Activated T-helper 17 cell treated with anti-CD3 and anti-CD28 coated beads, Interleukin-2, amount 50 U/mL, for 72 hours (primary cell): ENCODE results near the gene SH3TC1. TPM values are rescaled to one million over a fixed set of nuclear protein-coding genes. Genes with fewer than 3 reads are reported as not detected.

Experiments used
- ATAC-seq: fragments of 150-1000 bp; cut with Tn5 transposase; replicated peaks from 2 replicates; pipeline ENCODE4 v1.10.0; 2021; ENCODE audit warnings: mild to moderate bottlenecking, moderate library complexity
- H3K27ac Mint-ChIP-seq: one replicate; pipeline ENCODE4 v1.8.0; 2022; ENCODE audit warnings: mixed read lengths
- H3K27me3 Mint-ChIP-seq: one replicate; pipeline ENCODE4 v1.8.0; 2022; ENCODE audit warnings: mixed read lengths
- H3K36me3 Mint-ChIP-seq: one replicate; pipeline ENCODE4 v1.8.0; 2022; ENCODE audit warnings: low read depth, mild to moderate bottlenecking, mixed read lengths
- H3K4me1 Mint-ChIP-seq: one replicate; pipeline ENCODE4 v1.8.0; 2022; ENCODE audit warnings: mixed read lengths
- H3K4me3 Mint-ChIP-seq: one replicate; pipeline ENCODE4 v1.8.0; 2022; ENCODE audit warnings: mild to moderate bottlenecking, mixed read lengths
- H3K9me3 Mint-ChIP-seq: one replicate; pipeline ENCODE4 v1.8.0; 2022; ENCODE audit warnings: mixed read lengths
- total RNA-seq, 2 donors: library from RNA; stranded (reverse); gene quantifications; one replicate each; pipeline ENCODE4 v1.2.3, GENCODE V29; 2022

Gene SH3TC1
- total RNA-seq, 2 donors from 2014 or later = 23.1 to 37.4 TPM

DNA sequence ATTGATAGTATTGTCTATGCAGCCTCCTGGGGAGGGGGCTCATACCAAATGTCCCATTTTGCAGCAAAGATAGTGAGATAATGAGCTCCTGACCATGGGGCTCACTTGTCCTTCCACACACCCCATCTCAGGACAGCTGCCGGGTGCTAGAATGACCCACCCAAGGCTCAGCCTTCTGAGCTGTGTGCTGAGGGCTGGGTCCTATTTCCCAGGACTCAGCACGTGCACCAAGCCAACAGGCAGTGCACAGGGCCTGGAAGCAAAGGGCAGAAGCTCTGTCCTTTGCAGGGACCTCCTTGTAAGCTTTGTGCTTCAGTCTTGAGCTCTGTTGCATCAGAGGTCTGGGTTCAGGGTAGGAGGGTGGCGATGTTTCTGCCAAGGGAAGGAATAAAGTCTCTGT lies 29.3 kb upstream of the SH3TC1 start:
- Mint-ChIP-seq H3K27ac (no peak overlapping the region), H3K27me3 (peaks cover 10% of the 10 kb centered on the region), H3K9me3 (peaks cover 5% of the 10 kb centered on the region), H3K36me3 (no peaks in the 10 kb centered on the region), H3K4me1 (peaks cover 14% of the 10 kb centered on the region), H3K4me3 (no peak overlapping the region)
- ATAC-seq = no peak

DNA sequence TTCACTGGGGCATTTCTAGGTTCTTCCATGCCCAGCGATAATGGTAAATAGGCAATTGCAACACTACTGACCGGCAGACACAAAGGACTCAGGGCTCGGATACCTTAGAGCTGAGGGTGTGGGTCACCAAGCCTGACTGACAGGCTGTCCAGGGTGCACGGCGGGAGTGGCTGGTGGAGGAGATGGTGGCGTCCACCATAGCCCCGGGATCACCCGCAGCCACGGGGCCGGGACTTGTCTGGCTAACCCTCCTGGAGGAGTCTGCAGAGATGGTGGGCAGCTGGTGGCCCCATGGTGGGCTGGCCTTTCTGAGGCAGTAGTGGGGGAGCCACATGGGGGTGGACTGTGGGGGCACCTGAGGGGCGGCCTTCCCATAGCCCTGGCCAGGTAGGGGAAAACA lies 28.7 kb upstream of the SH3TC1 start:
- Mint-ChIP-seq H3K27me3 (peaks cover 10% of the 10 kb centered on the region), H3K27ac (no peak overlapping the region), H3K36me3 (no peaks in the 10 kb centered on the region), H3K4me3 (no peak overlapping the region), H3K4me1 (peaks cover 14% of the 10 kb centered on the region), H3K9me3 (peaks cover 5% of the 10 kb centered on the region)
- no peak for ATAC-seq

DNA sequence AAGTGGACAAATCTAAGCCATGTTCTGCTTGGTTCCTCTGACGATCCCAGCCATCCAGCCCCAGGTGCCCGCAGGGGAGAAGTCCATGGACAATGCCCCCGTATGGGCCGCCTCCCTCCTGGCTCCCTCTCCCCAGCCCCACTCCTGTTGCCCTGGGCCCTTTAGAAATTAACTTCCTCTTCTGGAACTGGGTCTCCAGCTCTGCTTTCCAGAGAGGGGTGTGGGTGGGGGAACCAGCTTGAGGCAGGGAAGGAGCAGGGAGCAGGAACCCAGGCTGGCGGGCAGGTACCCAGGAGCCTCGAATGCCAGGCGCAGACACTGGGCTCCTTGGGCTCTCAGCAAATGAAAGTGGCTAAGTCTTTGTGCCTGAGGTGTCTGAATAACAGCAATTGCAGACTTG lies 27.8 kb upstream of the SH3TC1 start:
- Mint-ChIP-seq H3K4me1 (peaks cover 14% of the 10 kb centered on the region), H3K27ac (no peak overlapping the region), H3K9me3 (peaks cover 5% of the 10 kb centered on the region), H3K27me3 (peaks cover 10% of the 10 kb centered on the region), H3K4me3 (peak overlapping the region; percentile 60), H3K36me3 (no peaks in the 10 kb centered on the region)
- ATAC-seq = no peak

DNA sequence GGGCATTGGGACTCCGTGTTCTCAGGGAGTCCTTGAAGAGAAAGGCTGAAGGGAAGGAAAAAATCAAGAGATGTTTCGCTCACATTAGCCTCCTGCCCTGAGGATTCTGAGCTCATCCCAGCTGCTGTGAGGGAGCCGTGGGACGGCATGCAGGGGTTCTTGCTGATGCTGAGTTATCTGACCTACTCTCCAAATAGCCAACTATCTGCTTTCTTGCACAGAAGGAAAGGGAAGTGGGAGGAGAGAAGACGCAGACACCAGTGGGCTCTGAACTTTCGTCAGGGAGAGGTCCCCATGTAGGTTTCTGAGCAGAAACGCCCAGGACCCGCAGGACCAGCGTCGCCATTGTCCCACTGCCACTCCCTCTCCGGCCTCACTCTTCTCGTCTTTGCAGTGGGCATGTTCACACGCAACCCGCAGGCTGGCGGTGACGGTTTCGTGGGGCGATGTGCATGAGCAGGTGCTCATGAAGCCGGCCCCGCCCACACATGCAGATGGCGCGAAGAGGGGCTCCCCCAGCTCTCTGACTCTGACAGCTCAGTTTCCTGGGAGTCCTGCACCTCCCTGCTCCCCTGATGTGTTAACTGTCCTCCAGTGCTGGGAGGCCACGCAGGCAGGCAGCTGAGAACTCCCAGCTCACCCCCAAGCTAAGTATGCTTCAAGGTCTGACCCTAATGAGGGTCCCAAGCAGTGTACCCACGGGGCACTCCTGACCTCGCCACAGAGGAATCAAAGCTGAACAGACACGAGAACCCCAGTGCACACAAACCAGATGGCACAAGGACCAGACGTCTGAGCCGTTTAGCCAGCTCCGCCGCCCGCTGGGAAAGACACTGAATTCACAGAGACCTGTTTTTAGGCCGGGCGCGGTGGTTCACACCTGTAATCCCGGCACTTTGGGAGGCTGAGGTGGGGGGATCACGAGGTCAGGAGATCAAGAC lies 26.8 kb upstream of the SH3TC1 start:
- peaks cover 10% of the 10 kb centered on the region for H3K27me3 Mint-ChIP-seq
- peaks cover 5% of the 10 kb centered on the region for H3K9me3 Mint-ChIP-seq
- H3K27ac Mint-ChIP-seq = peak overlapping the region; percentile 70
- peak overlapping the region; percentile 60 for H3K4me3 Mint-ChIP-seq
- peak; percentile 92 for ATAC-seq
- no peaks in the 10 kb centered on the region for H3K36me3 Mint-ChIP-seq
- H3K4me1 Mint-ChIP-seq = peaks cover 10% of the 10 kb centered on the region

DNA sequence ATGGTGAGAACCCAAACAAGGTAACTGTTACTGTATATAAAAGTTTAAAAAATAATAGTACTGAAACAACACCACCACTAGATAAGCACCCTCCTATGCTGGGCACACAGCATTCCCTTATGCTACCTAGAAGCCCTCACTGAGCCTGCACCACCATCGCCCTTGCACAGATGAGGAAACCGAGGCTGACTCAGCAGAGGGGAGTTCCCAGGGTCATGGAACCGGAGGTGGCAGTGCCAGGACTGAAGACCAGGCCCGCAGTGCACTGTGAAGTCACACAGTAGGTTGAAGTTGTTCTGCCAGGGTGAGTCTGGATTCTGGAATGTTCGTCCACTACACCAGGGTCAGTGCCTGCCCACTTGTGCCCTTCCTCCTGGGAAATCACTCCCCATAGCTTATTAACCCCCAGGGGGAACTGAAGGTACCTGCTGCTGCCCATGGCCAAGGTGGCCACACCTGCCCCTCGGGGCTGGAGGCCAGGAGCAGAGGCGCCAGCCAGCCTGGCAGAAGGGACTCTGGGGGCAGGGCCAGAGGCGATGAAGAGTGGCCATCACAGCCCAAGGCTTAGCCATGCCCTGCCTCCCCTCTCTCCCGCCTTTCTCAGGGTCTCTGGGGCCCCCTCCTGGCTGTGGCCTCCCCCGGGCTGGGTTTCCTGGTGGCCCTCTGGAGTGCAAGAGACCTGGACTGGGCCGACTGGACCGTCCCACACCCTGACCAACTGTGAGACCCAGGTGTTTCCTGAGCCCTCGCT lies 25.4 kb upstream of the SH3TC1 start:
- Mint-ChIP-seq H3K27me3 (peaks cover 10% of the 10 kb centered on the region), H3K36me3 (no peaks in the 10 kb centered on the region), H3K4me1 (peaks cover 10% of the 10 kb centered on the region), H3K9me3 (no peaks in the 10 kb centered on the region), H3K27ac (no peak overlapping the region), H3K4me3 (no peak overlapping the region)
- peak; percentile 47 for ATAC-seq

DNA sequence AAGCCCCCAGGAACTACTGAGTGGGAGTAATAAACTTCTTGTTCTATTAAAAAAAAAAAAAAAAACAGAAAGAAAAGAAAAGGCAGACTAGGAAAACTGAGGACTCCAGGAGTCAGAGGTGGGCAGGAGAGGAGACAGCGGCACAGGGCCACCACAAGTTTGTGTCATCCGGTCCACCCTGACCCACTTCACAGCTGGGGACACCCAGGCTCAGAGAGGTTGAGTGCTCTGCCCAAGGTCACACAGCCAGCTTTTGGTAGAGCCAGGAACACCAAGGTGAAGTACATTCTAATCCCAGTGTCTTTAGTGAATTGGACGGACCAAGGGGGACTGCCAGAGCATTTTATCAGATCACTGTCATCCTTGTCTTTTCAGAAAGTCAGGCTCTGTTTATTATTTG lies 24.1 kb upstream of the SH3TC1 start:
- Mint-ChIP-seq H3K27me3 (peaks cover 10% of the 10 kb centered on the region), H3K9me3 (no peaks in the 10 kb centered on the region), H3K4me1 (peaks cover 10% of the 10 kb centered on the region), H3K36me3 (no peaks in the 10 kb centered on the region), H3K27ac (no peak overlapping the region), H3K4me3 (no peak overlapping the region)
- no peak for ATAC-seq

DNA sequence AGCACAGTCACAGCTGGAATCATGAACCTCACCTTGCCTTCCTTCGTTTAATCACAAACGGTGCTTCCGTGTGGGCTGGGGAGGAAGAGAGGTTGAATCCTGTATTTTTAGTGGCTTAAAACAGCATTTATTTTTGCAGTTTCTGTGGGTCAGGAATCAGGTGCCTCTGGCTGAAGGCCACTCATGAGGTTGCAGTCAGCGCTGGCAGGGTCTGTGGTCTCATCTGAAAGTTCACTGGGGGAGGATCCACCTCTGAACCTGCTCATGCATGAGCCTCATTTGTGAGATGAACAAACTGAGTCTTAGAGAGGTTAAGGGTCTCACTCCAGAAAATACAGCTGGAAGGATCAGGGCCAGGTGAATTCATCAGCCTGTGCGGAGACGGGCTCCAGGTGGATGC lies 23.4 kb upstream of the SH3TC1 start:
- no peak overlapping the region for H3K27ac Mint-ChIP-seq
- ATAC-seq = no peak
- peaks cover 10% of the 10 kb centered on the region for H3K4me1 Mint-ChIP-seq
- H3K27me3 Mint-ChIP-seq = peaks cover 10% of the 10 kb centered on the region
- no peaks in the 10 kb centered on the region for H3K36me3 Mint-ChIP-seq
- H3K9me3 Mint-ChIP-seq = no peaks in the 10 kb centered on the region
- no peak overlapping the region for H3K4me3 Mint-ChIP-seq

DNA sequence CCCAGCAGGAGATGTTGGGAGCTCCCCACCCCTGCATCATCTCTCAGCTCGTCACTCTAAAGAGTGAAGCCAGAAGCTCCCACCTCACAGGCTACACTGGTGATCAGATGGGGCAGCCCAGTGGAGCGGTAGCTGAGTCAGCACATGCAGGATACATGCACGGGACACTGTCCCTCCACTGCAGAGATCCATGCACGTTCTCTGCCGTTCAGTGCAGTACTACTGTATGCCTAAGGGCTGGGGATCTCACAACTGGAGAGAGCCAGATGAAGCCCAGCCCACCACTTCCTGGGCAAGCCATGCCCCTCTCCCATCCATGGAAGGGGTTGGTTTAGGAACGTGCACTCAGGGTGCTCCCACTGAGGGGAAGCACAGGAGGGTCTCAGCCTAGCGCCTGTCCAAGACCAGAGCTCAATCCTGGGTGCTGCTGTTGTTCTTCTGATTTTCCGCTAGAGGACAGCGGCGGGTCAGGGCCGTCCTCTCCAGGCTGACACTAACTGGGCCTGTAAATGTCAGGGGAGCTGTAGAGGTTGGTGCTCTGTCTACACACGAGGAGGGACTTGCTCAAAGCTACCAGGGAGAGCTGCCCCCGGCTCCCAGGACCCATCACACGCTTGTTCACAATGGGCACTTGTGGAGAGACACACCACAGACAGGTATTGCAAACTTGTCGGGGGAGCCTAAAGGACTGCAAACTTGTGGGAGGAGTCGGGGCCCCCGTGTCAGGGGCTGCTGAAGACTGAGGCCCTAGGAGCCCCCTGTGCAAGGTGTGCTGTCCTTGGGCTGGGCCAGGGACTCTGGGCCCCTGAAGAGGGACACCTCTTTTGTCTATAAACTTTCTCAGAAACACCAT lies 22.3 kb upstream of the SH3TC1 start:
- Mint-ChIP-seq H3K27me3 (peaks cover 5% of the 10 kb centered on the region), H3K4me1 (peaks cover 7% of the 10 kb centered on the region), H3K36me3 (no peaks in the 10 kb centered on the region), H3K9me3 (no peaks in the 10 kb centered on the region), H3K27ac (peak overlapping the region; percentile 16), H3K4me3 (no peak overlapping the region)
- peak; percentile 58 for ATAC-seq

DNA sequence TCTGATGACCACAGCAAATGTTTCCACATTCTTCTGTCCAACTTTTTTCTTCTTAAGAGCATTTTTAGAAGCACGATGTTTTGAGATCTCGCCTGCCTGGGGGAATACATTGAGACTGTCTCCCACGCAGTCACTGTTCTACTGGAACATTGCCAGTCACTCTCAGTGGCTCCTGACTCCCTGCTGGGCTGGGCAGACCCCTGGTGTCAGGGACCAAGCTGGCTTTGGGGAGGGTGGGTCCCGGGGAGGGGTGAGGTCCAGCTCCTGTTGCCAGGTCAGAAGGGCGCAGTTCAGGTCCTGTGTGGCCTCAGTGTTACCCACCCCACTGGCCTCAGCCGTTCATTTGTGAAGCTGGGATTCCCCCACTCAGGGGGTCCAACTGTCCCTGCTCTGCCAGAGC lies 21.5 kb upstream of the SH3TC1 start:
- H3K4me3 Mint-ChIP-seq = no peak overlapping the region

DNA sequence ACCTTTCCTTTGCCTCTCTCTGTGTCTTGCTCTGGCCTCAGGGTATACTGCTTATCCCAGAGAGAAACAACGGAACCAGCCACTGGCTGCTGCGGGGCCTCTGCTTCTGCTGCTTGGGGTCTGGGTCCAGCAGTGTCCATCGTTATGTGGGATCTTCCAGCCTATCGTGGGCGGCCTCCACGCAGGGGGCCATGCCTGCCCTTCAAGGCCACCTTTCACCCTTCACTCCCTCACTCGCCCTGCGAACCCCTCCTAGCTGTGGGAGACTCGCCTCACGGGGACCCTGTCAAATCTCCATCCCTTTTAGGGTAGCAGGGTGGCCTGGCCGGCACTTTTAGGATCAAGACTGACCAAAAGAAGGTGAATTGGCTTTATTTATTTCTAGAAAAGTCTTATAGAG lies 21.1 kb upstream of the SH3TC1 start:
- H3K36me3 Mint-ChIP-seq = no peaks in the 10 kb centered on the region
- H3K27ac Mint-ChIP-seq = no peak overlapping the region
- ATAC-seq = no peak
- no peaks in the 10 kb centered on the region for H3K4me1 Mint-ChIP-seq
- no peaks in the 10 kb centered on the region for H3K9me3 Mint-ChIP-seq
- no peaks in the 10 kb centered on the region for H3K27me3 Mint-ChIP-seq
- H3K4me3 Mint-ChIP-seq = no peak overlapping the region

More for the DNA sequence above, 21.5 kb upstream of the SH3TC1 start:
- H3K9me3 Mint-ChIP-seq = no peaks in the 10 kb centered on the region
- no peak for ATAC-seq
- no peak overlapping the region for H3K27ac Mint-ChIP-seq
- no peaks in the 10 kb centered on the region for H3K4me1 Mint-ChIP-seq
- no peaks in the 10 kb centered on the region for H3K27me3 Mint-ChIP-seq
- no peaks in the 10 kb centered on the region for H3K36me3 Mint-ChIP-seq

DNA sequence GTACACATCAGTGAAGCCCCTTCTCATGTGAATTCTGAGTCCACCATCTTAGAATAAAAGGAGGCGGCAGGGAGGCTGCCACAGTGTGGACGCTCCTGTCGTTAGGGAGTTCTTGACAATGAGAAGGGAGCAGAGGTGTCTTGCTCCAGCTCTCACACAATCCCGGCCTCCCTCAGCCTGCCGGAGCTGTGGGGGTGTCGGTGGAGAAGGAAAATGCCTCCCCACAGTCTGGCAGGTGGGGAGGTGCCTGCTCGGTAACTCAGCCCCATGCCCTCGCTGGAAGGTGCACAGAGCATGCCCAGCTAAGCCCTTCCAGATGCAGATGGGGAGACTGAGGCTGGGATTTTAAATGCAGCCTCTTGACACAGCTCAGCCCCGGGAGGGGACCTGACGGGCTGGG lies 20.0 kb upstream of the SH3TC1 start:
- H3K36me3 Mint-ChIP-seq = no peaks in the 10 kb centered on the region
- no peaks in the 10 kb centered on the region for H3K27me3 Mint-ChIP-seq
- ATAC-seq = no peak
- no peaks in the 10 kb centered on the region for H3K4me1 Mint-ChIP-seq
- H3K27ac Mint-ChIP-seq = no peak overlapping the region
- H3K9me3 Mint-ChIP-seq = no peaks in the 10 kb centered on the region
- H3K4me3 Mint-ChIP-seq = no peak overlapping the region

DNA sequence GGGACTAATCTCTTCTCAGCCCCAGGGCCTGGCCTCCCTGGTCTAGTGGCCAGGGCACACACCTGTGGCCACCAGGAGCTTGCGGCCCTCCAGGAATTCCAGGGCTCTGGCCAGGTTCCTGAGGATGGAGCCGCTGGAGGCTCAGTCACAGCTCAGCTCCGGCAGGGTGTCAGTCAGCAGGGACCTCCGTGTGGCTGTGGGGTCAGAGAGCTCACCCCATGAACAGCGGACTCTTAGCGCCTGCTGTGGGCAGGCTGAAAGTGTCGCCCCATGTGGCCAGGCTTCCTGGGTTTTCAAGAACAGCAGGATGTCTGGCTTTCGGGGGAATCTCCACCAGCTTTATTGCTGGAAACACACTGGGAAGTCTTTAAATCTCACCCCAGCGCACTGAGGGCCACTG lies 19.3 kb upstream of the SH3TC1 start:
- H3K9me3 Mint-ChIP-seq = no peaks in the 10 kb centered on the region
- H3K27me3 Mint-ChIP-seq = no peaks in the 10 kb centered on the region
- no peaks in the 10 kb centered on the region for H3K4me1 Mint-ChIP-seq
- no peak overlapping the region for H3K27ac Mint-ChIP-seq
- ATAC-seq = no peak
- no peak overlapping the region for H3K4me3 Mint-ChIP-seq
- H3K36me3 Mint-ChIP-seq = no peaks in the 10 kb centered on the region

DNA sequence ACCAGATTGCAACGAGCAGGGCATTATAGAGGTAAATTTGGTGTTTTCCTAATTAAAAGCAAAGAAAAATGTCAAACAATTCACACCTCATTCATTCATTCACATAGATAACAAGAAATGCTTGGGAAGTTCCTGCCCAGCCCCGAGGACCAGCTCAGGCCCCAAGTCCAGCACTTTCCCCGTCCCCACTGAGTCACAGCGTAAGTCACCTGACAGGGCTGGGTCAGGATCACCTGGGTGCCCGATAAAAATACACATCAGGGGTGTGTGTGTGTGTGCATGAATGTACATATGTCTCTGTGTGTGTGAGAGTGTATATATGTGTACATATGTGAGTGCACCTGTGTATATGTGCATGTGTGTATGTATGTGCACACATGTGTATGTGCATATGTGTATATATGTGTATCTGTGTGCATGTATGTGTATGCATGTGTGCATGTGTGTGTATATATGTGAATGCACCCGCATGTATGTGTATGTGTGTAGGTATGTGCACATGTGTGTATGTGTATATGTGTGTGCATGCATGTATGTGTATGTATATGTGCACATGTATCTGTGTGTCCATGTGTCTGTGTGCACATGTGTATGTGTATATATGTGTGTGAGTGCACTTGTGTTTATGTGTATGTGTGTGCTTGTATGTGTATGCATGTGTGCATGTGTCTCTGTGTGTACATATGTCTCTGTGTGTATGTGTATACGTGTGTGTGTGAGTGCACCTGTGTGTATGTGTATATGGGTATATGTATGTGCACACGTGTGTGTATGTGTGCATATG lies 18.6 kb upstream of the SH3TC1 start:
- no peaks in the 10 kb centered on the region for H3K9me3 Mint-ChIP-seq
- H3K4me3 Mint-ChIP-seq = no peak overlapping the region
- no peak overlapping the region for H3K27ac Mint-ChIP-seq
- H3K36me3 Mint-ChIP-seq = no peaks in the 10 kb centered on the region
- no peaks in the 10 kb centered on the region for H3K27me3 Mint-ChIP-seq
- ATAC-seq = no peak
- H3K4me1 Mint-ChIP-seq = no peaks in the 10 kb centered on the region

DNA sequence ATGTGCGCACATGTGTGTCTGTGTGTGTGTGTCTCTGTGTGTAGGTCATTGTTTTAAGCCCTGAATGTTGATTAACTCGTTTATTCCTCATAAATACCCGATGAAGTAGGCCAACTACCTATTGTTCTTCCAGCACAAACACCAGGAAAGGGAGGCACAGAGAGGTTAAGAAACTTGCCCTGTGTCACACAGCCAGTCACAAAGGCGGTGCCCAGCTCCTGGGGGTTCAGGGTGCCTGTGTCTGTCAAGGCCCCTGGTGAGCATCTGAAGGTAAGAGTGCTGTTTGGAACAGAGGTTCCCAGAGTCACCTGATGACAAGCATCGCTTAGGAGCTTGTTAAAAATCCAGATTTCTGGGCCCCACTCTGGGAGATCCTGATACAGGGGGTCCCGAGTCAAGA lies 18.0 kb upstream of the SH3TC1 start:
- Mint-ChIP-seq H3K27ac (no peak overlapping the region), H3K9me3 (no peaks in the 10 kb centered on the region), H3K4me3 (no peak overlapping the region), H3K27me3 (no peaks in the 10 kb centered on the region), H3K36me3 (no peaks in the 10 kb centered on the region), H3K4me1 (no peaks in the 10 kb centered on the region)
- no peak for ATAC-seq
